Activated T-cell treated with anti-CD3 and anti-CD28 coated beads, Interleukin-2, amount 50 U/mL, for 24 hours (primary cell): Measurements from ENCODE around the gene ATP2B2.

ENCODE experiments used
- DNase-seq: peaks from one replicate; pipeline ENCODE4 v3.0.0-alpha.2; 2020
- H3K27ac Mint-ChIP-seq: 2 replicates; pipeline ENCODE4 v1.8.0; 2020; ENCODE audit warnings: mild to moderate bottlenecking, mixed read lengths
- H3K27me3 Mint-ChIP-seq: 2 replicates; pipeline ENCODE4 v1.8.0; 2020; ENCODE audit warnings: mixed read lengths
- H3K36me3 Mint-ChIP-seq: 2 replicates; pipeline ENCODE4 v1.8.0; 2020; ENCODE audit warnings: low read depth, mixed read lengths
- H3K4me1 Mint-ChIP-seq: 2 replicates; pipeline ENCODE4 v1.8.0; 2020; ENCODE audit warnings: low read depth, mixed read lengths
- H3K4me3 Mint-ChIP-seq: 2 replicates; pipeline ENCODE4 v1.8.0; 2020; ENCODE audit warnings: mild to moderate bottlenecking, moderate library complexity, mixed read lengths
- H3K9me3 Mint-ChIP-seq: 2 replicates; pipeline ENCODE4 v1.8.0; 2020; ENCODE audit warnings: mixed read lengths

Gene ATP2B2

DNA sequence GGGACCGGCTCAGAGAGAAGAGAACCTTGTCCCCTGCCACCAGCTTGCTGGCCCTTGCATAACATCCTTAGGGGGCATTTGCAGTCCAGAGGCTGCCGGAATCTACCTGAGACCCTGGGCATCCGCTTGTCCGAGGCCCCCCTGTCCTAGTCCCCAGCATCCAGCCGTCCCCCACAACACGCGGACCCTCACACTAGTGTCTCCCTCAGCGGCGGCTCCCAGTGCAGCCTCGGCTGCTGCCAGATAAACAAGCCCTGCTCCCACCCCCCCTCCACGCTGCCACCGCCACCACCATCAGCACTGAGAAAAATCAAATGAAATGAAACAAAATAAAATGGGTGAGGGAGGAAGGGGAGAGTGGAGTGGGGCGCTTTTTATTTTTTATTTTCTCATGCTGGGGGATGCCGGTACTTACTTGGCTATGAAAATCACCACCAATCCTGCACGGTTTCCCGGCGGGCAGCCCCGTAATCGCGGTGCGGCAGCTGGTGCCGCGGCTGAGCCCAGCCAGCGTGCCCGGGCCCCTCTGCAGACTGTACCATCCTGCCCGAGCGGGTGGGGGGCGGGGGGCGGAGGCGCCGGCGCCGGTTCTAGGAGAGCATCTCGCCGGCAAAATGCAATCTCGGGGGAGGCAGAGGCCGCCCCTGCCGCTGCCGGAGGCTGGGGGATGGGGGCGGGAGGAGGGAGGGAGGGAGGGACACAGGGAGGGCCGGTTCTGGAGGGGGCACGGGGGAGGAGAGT lies at the start of gene ATP2B2:
TSS of gene ATP2B2 (minus strand) at position 537 of the 741 bp plus-strand sequence. CDS start 56,043 bp downstream, outside the sequence.
- H3K9me3 Mint-ChIP-seq: no peaks in the 10 kb centered on the region
- H3K36me3 Mint-ChIP-seq: no peaks in the 10 kb centered on the region
- peaks cover 4% of the 10 kb centered on the region for H3K4me1 Mint-ChIP-seq
- peak within 1 kb of the TSS; percentile 23 for H3K4me3 Mint-ChIP-seq
- no peak within 1 kb of the TSS for H3K27ac Mint-ChIP-seq
- peaks cover 26% of the 10 kb centered on the region for H3K27me3 Mint-ChIP-seq
- DNase-seq: peak; percentile 39

DNA sequence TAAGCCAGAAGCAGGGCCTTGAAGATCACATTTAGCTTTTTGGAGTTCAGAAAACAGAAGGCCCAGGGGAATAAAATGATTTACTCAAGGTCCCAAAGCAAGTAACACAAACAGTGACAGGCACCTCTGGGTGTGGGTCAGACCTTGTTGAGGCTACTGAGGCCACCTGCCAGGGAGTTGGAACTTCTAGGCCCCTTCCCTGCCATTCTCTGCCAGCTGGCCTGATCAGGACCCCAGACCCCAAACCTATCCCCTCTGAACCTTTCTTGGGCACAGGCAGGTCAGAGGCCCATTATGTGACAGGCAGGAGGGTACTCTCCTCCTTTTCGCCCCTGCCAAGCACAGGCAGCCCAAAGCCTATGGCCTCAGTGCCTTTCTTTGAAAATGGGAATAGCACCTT lies 49.4 kb upstream of the ATP2B2 start:
- H3K4me1 Mint-ChIP-seq: peaks cover 31% of the 10 kb centered on the region
- H3K27me3 Mint-ChIP-seq: peaks cover 12% of the 10 kb centered on the region
- no peaks in the 10 kb centered on the region for H3K9me3 Mint-ChIP-seq
- H3K36me3 Mint-ChIP-seq: no peaks in the 10 kb centered on the region
- H3K27ac Mint-ChIP-seq: no peak overlapping the region
- DNase-seq: no peak
- H3K4me3 Mint-ChIP-seq: no peak overlapping the region

DNA sequence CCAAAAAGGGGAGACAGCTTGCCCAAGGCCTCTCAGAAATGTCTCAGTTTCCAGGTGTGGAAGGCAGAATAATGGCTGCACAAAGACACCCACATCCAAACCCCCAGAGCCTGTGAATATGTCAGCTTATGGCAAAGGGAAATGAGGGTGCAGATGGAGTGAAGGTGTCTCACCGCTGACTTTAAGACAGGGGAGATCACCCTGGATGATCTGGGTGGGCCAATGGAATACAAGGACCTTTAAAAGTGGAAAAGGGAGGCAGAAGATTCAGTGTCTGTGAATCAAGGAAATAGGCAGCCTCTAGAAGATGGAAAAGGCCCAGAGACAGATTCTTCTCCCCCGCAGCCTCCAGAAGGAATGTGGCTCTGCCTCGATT lies 48.8 kb upstream of the ATP2B2 start:
- Mint-ChIP-seq H3K36me3 (no peaks in the 10 kb centered on the region), H3K27ac (no peak overlapping the region), H3K4me3 (no peak overlapping the region), H3K27me3 (peaks cover 11% of the 10 kb centered on the region), H3K4me1 (peaks cover 36% of the 10 kb centered on the region), H3K9me3 (no peaks in the 10 kb centered on the region)
- no peak for DNase-seq

DNA sequence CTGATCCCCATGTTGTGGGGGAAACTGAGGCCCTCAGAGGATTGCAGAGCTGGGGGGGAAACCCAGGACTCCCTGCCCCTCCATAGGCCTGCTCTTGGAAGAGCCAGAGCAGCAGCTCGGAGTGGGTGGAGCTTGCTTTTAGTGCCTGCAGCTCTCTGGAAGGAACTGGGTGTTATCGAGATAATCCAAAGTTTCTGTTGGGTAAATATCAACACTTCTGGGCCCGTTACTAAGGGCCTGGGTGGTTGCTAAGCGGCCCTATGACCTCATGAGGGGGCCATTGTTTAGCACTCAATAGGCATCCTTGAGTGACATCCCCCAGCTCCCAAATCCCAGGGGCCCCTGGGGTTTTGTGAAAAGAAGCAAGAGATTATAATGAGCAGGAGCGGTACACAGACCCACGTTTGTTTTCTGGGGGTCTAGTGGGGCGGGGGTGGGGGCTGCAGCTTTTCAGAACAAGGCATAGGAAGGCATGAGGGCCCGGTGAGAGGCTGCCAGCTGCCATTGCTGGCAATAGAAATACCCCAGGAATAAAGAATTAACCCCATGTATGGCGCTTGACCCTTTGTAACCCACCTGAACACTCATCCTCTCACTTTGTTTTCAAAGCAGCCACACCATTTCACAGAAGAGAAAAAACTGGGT lies 48.3 kb upstream of the ATP2B2 start:
- H3K36me3 Mint-ChIP-seq: no peaks in the 10 kb centered on the region
- H3K27me3 Mint-ChIP-seq: peaks cover 11% of the 10 kb centered on the region
- H3K4me3 Mint-ChIP-seq: no peak overlapping the region
- H3K9me3 Mint-ChIP-seq: no peaks in the 10 kb centered on the region
- peaks cover 41% of the 10 kb centered on the region for H3K4me1 Mint-ChIP-seq
- no peak overlapping the region for H3K27ac Mint-ChIP-seq
- no peak for DNase-seq

DNA sequence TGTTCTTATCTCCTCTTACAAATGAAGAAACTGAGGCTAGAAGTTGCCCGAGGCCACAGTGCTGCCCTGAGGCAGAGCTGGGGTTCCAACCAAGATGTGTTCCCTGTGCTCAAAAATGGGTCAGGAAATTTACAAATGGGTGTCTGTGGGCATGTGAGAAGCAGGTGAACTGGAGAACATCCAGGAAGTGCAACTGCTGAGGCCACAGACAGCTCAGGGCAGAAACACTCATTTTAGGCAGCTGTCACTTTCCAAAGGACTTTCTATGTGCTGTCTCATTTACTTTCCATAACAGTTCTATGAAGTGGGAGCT lies 47.2 kb upstream of the ATP2B2 start:
- Mint-ChIP-seq H3K4me1 (peaks cover 42% of the 10 kb centered on the region), H3K4me3 (peak overlapping the region; percentile 46), H3K9me3 (no peaks in the 10 kb centered on the region), H3K27ac (peak overlapping the region; percentile 89), H3K27me3 (peaks cover 14% of the 10 kb centered on the region), H3K36me3 (no peaks in the 10 kb centered on the region)
- peak; percentile 45 for DNase-seq

DNA sequence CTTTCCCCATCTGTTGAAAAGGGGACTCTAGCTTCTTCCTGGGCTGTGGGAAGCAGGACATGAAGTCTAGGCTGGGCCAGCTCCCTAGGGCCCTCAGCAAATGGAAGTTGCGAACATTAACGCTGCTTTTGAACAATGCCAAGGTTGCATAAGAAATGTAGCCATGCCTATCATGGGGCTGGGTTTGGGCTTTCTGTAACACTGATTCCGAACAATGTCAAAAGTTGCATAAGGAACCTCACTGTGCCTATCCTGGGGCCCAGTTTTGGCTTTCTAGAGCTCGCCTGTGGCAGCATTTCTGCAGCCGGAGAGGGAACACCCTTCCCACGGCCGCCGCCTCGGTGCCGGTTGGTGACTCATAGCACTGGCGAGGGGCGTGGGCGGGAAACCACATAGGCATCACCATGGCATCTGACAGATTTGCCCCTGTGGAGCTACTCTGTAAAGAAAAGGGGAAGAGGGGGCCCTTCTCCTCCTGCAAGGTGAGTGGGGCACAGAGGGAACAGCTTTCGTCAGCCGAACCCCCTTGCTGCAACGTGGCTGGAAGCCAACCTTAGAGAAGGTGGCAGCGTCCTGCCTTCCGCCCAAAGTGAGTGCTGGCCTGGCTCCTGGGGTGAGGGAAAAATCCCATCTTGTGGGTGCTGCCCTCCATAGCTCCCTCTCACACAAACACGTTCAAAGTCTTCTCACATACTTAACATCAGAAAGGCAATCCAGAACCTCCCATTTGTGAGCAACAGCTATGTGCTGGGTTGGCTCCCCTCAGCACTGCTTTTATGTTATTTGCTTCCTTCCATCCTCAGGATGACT lies 46.6 kb upstream of the ATP2B2 start:
- peak; percentile 88 for DNase-seq
- H3K36me3 Mint-ChIP-seq: no peaks in the 10 kb centered on the region

DNA sequence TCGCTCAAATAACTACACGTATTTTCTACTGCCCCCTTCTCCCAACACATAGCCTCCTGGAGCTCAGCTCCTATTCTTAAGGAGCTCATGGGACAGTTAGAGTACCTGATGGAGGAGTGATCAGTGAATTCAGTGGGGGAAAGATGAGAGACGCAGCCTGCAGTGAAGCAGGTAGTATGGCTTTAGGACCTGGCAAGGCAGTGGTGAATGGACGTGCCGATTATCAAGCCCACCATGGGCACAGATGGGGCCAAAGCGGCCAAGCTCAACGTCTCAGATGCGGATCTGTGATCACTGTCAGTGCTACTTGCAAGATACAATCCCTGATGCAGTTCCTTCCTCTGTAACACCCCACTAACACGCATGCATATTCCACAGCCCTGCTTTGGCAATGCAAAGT lies 45.8 kb upstream of the ATP2B2 start:
- Mint-ChIP-seq H3K4me1 (peaks cover 39% of the 10 kb centered on the region), H3K9me3 (no peaks in the 10 kb centered on the region), H3K4me3 (no peak overlapping the region), H3K27me3 (peaks cover 24% of the 10 kb centered on the region), H3K27ac (no peak overlapping the region), H3K36me3 (no peaks in the 10 kb centered on the region)
- no peak for DNase-seq

More for the DNA sequence above, 46.6 kb upstream of the ATP2B2 start:
- H3K9me3 Mint-ChIP-seq: no peaks in the 10 kb centered on the region
- H3K27ac Mint-ChIP-seq: peak overlapping the region; percentile 89
- H3K27me3 Mint-ChIP-seq: peaks cover 18% of the 10 kb centered on the region
- peaks cover 39% of the 10 kb centered on the region for H3K4me1 Mint-ChIP-seq
- H3K4me3 Mint-ChIP-seq: peak overlapping the region; percentile 46

DNA sequence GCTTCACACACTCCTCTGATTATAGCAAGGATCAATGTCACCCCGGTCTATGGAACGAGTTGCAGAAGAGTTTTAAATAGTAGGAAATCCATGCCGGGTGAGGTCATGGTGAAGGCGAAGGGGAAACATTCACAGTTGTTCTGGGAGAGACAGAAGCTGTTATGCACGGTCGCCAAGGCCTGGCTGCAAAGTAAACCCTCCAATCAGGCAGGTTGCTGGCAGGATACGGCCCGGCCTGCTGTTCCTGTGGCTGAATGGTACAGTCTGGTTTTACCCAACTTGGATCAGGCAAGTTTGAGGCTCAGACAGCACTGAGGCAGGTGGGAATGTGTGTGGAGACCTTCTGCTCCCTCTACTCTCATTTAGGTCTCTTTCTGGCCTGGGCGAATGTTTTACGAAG lies 45.3 kb upstream of the ATP2B2 start:
- peaks cover 39% of the 10 kb centered on the region for H3K4me1 Mint-ChIP-seq
- DNase-seq: no peak
- no peak overlapping the region for H3K27ac Mint-ChIP-seq
- H3K36me3 Mint-ChIP-seq: no peaks in the 10 kb centered on the region
- H3K9me3 Mint-ChIP-seq: no peaks in the 10 kb centered on the region
- H3K27me3 Mint-ChIP-seq: peaks cover 24% of the 10 kb centered on the region
- no peak overlapping the region for H3K4me3 Mint-ChIP-seq

DNA sequence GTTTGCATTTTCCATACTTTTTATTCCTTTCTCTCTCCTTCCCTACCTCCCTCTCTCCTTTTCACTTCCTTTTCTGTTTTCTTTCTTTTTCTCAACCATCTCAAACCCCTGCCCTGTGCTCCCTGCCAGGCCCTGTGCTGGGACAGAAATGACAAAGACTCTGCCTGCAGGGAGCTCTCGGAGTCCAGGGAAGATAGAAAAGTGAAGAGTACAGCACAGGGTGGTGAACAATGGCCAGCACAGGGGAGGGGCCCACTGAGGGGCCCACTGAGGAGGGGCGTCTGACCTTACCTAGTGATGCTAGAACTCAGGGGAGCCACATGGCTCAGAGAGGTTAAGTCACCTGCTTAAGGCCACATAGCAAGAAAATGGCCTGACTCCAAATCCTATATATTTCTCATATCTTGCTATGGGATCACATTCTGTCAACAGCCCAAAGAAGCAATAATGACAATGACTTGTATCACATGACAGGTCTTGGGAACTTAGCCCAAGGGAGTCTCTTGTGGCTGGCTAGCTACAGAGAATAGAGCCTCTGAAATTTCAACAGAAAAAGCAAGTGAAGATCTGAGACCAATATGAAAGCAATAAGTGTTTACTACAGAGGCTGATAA lies 44.3 kb upstream of the ATP2B2 start:
- H3K36me3 Mint-ChIP-seq: no peaks in the 10 kb centered on the region
- H3K9me3 Mint-ChIP-seq: no peaks in the 10 kb centered on the region
- no peak for DNase-seq
- peaks cover 39% of the 10 kb centered on the region for H3K4me1 Mint-ChIP-seq
- no peak overlapping the region for H3K4me3 Mint-ChIP-seq
- no peak overlapping the region for H3K27ac Mint-ChIP-seq
- H3K27me3 Mint-ChIP-seq: peaks cover 24% of the 10 kb centered on the region

DNA sequence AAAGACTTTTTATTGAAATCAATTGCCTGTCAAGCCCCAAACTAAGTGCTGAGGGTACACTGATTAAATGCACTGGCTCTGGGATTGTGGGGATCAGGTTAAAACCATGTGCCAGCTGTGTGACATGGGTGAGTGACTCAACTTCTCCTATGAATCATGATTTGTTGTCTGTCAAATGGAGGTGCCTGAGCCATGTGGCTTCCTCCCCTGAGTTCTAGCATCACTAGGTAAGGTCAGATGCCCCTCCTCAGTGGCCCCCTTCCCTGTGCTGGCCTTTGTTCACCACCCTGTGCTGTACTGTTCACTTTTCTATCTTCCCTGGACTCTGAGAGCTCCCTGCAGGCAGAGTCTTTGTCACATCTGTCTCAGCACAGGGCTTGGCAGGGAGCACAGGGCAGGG lies 43.6 kb upstream of the ATP2B2 start:
- H3K4me1 Mint-ChIP-seq: peaks cover 39% of the 10 kb centered on the region
- H3K4me3 Mint-ChIP-seq: no peak overlapping the region
- peaks cover 24% of the 10 kb centered on the region for H3K27me3 Mint-ChIP-seq
- DNase-seq: peak; percentile 51
- H3K27ac Mint-ChIP-seq: peak overlapping the region; percentile 53
- no peaks in the 10 kb centered on the region for H3K9me3 Mint-ChIP-seq
- no peaks in the 10 kb centered on the region for H3K36me3 Mint-ChIP-seq

DNA sequence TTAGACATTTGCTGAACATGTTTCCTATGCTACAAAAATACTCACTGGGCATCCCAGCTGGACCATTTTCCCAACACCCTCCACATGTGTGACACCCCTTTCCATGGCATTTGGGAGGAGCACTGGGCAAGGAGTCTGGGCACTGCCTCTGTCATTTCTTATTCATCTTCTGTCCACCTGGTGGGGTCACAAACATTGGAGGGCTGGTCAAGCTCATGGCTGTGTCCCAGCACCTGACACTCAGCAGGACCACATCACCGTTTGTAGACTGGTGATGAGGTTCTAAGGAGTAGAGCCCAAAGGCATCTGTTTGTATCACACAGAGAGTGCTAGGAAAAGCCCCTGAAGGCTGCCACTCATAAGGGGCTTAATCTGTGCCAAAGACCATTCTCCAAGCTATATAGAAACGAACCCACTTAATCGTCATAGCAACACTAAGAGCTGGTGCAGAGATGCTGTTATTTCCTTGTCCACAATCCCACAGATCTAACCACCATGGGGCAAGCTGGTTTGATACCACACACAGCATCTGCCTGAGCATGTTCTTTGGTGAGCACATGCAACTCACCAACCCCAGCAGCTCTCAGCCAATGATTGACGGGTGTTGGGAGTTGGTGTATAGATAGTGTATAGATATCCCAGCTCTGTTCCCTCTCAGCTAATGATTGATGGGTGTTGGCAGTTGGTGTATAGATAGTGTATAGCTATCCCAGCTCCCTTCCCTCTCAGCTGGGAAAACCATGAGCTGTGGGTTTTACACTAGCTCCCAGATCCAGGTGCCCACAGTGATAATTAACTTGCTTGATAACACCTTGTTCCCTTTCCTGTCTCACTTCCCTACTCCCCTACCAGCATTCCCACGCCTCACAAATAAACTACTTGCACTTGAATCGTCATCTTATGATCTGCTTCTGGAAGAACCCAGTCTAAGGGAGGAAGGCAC lies 42.7 kb upstream of the ATP2B2 start:
- Mint-ChIP-seq H3K4me1 (peaks cover 36% of the 10 kb centered on the region), H3K9me3 (peaks cover under 1% of the 10 kb centered on the region), H3K27me3 (peaks cover 24% of the 10 kb centered on the region), H3K4me3 (no peak overlapping the region), H3K36me3 (no peaks in the 10 kb centered on the region), H3K27ac (no peak overlapping the region)
- no peak for DNase-seq

DNA sequence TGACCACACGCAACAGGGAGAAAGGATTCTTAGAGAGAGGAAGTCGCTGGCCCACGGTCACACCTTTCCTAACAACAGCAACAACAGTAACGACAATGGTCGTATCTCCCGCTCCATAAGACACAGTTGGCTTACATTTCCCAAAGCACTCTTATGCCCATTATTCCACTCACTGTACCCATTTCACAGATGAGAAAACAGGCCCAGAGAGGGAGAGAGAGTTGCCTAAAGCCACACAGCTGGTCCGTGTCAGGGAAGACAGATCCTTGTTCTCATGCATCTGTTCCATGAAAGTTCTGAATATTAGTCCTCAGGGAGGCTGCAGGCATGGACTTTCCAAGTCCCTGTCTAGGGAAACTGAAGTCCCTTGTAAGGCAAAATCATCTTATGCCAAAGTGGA lies 42.0 kb upstream of the ATP2B2 start:
- H3K36me3 Mint-ChIP-seq: no peaks in the 10 kb centered on the region
- H3K4me1 Mint-ChIP-seq: peaks cover 29% of the 10 kb centered on the region
- H3K27ac Mint-ChIP-seq: no peak overlapping the region
- peaks cover 24% of the 10 kb centered on the region for H3K27me3 Mint-ChIP-seq
- DNase-seq: no peak
- H3K9me3 Mint-ChIP-seq: peaks cover 8% of the 10 kb centered on the region
- no peak overlapping the region for H3K4me3 Mint-ChIP-seq

DNA sequence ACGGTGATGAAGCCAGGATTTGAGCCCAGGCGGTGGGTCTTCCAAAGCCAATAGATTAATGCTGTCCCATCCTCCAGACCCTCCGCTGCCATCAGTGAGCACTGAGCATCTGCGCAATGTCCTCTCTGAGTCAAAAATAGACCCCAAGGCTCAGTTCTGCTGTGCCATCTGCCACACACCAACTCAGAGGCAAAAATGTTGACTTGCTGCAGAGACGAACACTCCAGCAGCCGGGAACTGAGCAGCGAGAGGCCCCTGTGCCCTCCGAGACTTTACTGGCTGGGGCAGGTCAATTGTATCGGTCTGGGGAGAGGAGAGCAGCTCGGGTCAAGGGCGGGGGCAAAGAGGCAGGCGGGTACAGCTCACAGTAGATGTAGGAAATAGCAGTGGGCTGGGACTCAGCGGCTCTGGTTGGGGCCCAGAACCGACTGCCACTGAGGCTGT lies 41.5 kb upstream of the ATP2B2 start:
- H3K4me3 Mint-ChIP-seq: no peak overlapping the region
- H3K4me1 Mint-ChIP-seq: peaks cover 23% of the 10 kb centered on the region
- DNase-seq: no peak
- peaks cover 24% of the 10 kb centered on the region for H3K27me3 Mint-ChIP-seq
- H3K9me3 Mint-ChIP-seq: peaks cover 11% of the 10 kb centered on the region
- no peaks in the 10 kb centered on the region for H3K36me3 Mint-ChIP-seq
- no peak overlapping the region for H3K27ac Mint-ChIP-seq

DNA sequence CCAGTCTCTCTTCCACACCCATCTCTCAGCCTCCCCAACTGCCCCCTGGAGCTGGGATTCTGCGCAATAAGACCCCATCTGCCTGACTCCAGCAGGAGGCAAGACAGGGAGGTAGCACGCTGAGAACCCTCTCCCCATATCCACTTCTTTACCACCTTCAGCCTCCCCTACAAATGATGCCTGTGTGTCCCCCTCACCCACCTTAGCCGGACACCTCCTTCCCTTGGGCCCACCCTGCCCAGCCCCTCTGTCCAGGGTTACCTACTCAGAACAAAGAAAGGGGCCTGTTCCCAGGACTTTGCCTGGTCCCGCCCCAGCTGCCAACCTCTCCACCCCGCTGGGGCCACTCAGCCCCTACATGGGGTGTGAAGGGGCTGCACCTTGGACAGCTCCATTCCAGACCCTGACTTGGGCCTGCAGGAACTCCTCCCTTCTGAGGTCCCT lies 40.8 kb upstream of the ATP2B2 start:
- Mint-ChIP-seq H3K4me1 (peaks cover 17% of the 10 kb centered on the region), H3K4me3 (no peak overlapping the region), H3K9me3 (peaks cover 15% of the 10 kb centered on the region), H3K27me3 (peaks cover 24% of the 10 kb centered on the region), H3K27ac (no peak overlapping the region), H3K36me3 (no peaks in the 10 kb centered on the region)
- DNase-seq: no peak
